ENCODE measurements around the gene EPN2. TPM values are rescaled to one million over a fixed set of nuclear protein-coding genes. Genes with fewer than 3 reads are reported as not detected.
"Not testable (repeated sequence)": the region's sequence is repeated elsewhere in the genome, so short reads cannot be mapped to it uniquely, and the experiment has no call there.

Gene EPN2
- total RNA-seq = 10 to 100 TPM in 1 of 2 donors, 1 to 10 TPM in 1; 8.4 to 13.4 TPM

- H3K4me3 Mint-ChIP-seq = peak within 1 kb of the TSS; percentile 75
- H3K36me3 Mint-ChIP-seq (ENCODE audit: low read depth); H3K27ac Mint-ChIP-seq; H3K27me3 Mint-ChIP-seq; H3K4me1 Mint-ChIP-seq; H3K9me3 Mint-ChIP-seq; ATAC-seq (replicated peaks): not testable (repeated sequence)
These were observed at the start of gene EPN2 for GRCh38 chr17:19237139-19237388. Gene EPN2 (plus strand): TSS chr17:19237366. CDS start chr17:19283120, 45,754 bp downstream.

- not testable (repeated sequence) for H3K4me3 Mint-ChIP-seq; H3K36me3 Mint-ChIP-seq (ENCODE audit: low read depth); H3K27ac Mint-ChIP-seq; H3K4me1 Mint-ChIP-seq; H3K9me3 Mint-ChIP-seq; H3K27me3 Mint-ChIP-seq
- peak; percentile 69 for ATAC-seq (replicated peaks)
These were observed 49.0 kb upstream of the EPN2 start for GRCh38 chr17:19187883-19188869.

DNA sequence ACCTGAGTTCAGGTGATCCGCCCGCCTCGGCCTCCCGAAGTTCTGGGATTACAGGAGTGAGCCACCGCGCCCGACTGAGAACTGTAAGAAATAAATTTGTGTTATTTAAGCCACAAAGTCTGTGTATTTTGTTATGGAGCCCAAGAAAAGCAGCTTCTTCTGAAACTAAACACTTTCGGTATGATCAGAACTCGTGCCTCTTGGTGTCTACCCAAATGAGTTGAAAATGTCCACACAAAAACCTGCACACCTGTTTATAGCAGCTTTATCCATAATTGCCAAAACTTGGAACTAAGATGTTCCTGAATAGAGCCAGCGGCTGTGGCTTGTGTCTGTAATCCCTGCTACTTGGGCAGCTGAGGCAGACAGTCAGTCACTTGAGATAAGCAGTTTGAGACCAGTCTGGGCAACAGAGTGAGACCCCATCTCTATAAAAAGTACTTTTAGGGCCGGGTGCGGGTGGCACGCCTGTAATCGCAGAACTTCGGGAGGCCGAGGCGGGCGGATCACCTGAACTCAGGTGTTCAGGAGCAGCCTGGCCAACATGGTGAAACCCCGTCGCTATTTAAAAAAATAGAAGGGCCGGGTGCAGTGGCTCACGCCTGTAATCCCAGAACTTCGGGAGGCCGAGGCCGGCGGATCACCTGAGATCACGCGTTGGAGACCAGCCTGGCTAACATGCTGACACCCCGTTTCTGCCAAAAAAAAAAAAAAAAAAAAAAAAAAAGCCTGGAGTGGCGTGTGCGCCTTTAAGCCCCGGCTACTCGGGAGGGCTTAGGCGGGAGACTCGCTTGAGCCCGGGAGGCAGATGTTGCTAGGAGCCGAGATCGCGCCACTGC is 48.1 kb upstream of the EPN2 start:
- H3K4me1 Mint-ChIP-seq; H3K27ac Mint-ChIP-seq; H3K4me3 Mint-ChIP-seq; H3K36me3 Mint-ChIP-seq (ENCODE audit: low read depth); H3K27me3 Mint-ChIP-seq; H3K9me3 Mint-ChIP-seq: not testable (repeated sequence)
- peak; percentile 84 for ATAC-seq (replicated peaks)

DNA sequence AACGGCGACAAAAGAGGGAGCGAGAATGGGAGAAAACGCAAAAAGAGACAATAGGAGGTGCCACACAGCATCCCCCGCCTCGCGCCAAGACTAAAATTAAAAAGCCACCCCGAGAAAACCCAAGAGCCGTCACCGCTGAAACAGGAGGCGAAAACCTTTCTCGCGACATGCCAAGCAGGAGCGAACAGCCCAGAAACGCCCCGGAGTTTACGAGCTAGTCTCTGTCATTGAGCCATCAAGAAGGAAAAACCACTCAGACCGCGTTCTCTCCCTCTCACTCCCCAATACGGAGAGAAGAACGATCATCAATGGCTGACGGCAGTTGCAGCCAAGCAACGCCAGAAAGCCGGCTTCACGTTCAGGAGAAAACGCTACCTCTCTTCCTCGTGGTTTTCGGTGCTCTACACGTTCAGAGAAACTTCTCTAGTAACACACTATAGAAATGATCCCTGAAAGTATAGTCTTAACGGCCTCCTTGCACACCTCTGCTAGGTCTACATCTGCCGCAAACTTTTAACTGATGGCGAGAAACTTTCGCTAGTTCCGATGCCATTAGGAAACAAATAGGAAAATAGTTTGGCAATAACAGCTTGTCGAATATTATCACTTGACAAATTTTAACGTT is 47.3 kb upstream of the EPN2 start:
- not testable (repeated sequence) for H3K27me3 Mint-ChIP-seq; H3K4me3 Mint-ChIP-seq; H3K36me3 Mint-ChIP-seq (ENCODE audit: low read depth); H3K9me3 Mint-ChIP-seq; H3K4me1 Mint-ChIP-seq; H3K27ac Mint-ChIP-seq
- ATAC-seq (replicated peaks) = peak; percentile 7

GRCh38 chr17:19196382-19197204 is 40.6 kb upstream of the EPN2 start:
- ATAC-seq (replicated peaks) = peak; percentile 98
- H3K27ac Mint-ChIP-seq; H3K4me3 Mint-ChIP-seq; H3K27me3 Mint-ChIP-seq; H3K36me3 Mint-ChIP-seq (ENCODE audit: low read depth); H3K4me1 Mint-ChIP-seq; H3K9me3 Mint-ChIP-seq: not testable (repeated sequence)

DNA sequence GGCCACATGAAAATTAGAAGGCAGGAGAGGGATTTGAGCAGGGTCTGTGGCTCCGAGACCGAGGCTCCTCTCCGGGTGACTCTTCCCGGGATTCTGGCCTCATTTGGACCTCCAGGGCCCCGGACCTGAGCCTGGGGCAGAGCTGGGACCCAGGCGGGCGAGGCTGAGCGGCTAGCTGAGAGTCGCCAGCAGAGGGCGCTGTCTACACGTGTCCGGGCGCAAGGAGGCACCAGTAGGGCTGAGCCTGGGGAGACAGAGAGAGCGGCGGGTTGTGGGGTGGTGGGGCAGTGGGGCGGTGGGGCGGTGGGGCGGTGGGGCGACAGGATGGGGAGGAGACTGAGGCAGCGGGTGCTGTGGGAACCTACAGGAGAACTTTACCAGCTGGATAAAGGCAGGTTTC is 34.7 kb upstream of the EPN2 start:
- not testable (repeated sequence) for H3K9me3 Mint-ChIP-seq; H3K4me3 Mint-ChIP-seq; H3K27me3 Mint-ChIP-seq; H3K4me1 Mint-ChIP-seq; H3K27ac Mint-ChIP-seq; H3K36me3 Mint-ChIP-seq (ENCODE audit: low read depth)
- ATAC-seq (replicated peaks) = peak; percentile 100

- not testable (repeated sequence) for H3K27me3 Mint-ChIP-seq; H3K4me3 Mint-ChIP-seq; H3K4me1 Mint-ChIP-seq; H3K27ac Mint-ChIP-seq; H3K36me3 Mint-ChIP-seq (ENCODE audit: low read depth); H3K9me3 Mint-ChIP-seq; ATAC-seq (replicated peaks)
These were observed 33.7 kb upstream of the EPN2 start for GRCh38 chr17:19203429-19203828.

GRCh38 chr17:19215074-19215860 is 21.9 kb upstream of the EPN2 start:
- not testable (repeated sequence) for H3K27me3 Mint-ChIP-seq; H3K27ac Mint-ChIP-seq; H3K36me3 Mint-ChIP-seq (ENCODE audit: low read depth); H3K4me1 Mint-ChIP-seq; H3K9me3 Mint-ChIP-seq; H3K4me3 Mint-ChIP-seq
- ATAC-seq (replicated peaks) = peak; percentile 28

GRCh38 chr17:19216148-19216926 is 20.8 kb upstream of the EPN2 start:
- ATAC-seq (replicated peaks) = peak; percentile 62
- not testable (repeated sequence) for H3K36me3 Mint-ChIP-seq (ENCODE audit: low read depth); H3K4me1 Mint-ChIP-seq; H3K27me3 Mint-ChIP-seq; H3K9me3 Mint-ChIP-seq; H3K27ac Mint-ChIP-seq; H3K4me3 Mint-ChIP-seq

- not testable (repeated sequence) for H3K27me3 Mint-ChIP-seq; H3K4me3 Mint-ChIP-seq; H3K9me3 Mint-ChIP-seq; H3K4me1 Mint-ChIP-seq; H3K27ac Mint-ChIP-seq; H3K36me3 Mint-ChIP-seq (ENCODE audit: low read depth)
- peak; percentile 28 for ATAC-seq (replicated peaks)
These were observed 18.3 kb upstream of the EPN2 start for GRCh38 chr17:19218914-19219313.

GRCh38 chr17:19219384-19219783 is 17.8 kb upstream of the EPN2 start:
- H3K4me3 Mint-ChIP-seq; ATAC-seq (replicated peaks); H3K27ac Mint-ChIP-seq; H3K9me3 Mint-ChIP-seq; H3K4me1 Mint-ChIP-seq; H3K27me3 Mint-ChIP-seq; H3K36me3 Mint-ChIP-seq (ENCODE audit: low read depth): not testable (repeated sequence)

DNA sequence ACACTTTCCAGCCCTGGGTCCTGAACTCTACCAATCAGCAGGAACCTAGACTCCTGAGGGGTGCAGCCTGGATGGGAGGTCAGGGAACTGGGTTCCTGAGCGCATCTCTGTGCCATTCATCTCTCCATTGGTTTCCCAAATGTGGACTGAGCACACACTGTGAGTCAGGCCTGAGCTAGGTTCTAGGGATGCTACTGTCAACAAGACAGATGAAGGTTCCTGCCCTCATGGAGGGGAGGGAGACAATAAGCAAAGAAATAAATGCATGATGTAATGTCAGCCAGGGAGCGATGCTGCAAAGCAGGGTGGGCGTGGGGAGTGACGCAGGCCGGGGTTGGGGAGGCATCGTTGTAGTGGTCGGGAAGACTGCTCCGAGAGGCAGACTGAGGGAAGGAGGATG is 17.0 kb upstream of the EPN2 start:
- H3K27me3 Mint-ChIP-seq; H3K27ac Mint-ChIP-seq; ATAC-seq (replicated peaks); H3K4me1 Mint-ChIP-seq; H3K36me3 Mint-ChIP-seq (ENCODE audit: low read depth); H3K4me3 Mint-ChIP-seq; H3K9me3 Mint-ChIP-seq: not testable (repeated sequence)
